CD4-positive, alpha-beta T cell treated with Interleukin-6 at 100 ng/mL for 8 hours (primary cell): ENCODE results near the gene HTN1.
"Not testable (repeated sequence)": the region's sequence is repeated elsewhere in the genome, so short reads cannot be mapped to it uniquely, and the experiment has no call there.

Source experiments
- DNase-seq: peaks from one replicate; pipeline ENCODE4 v3.0.0-alpha.2; 2020; ENCODE audit warnings: mixed read lengths, low spot score

Gene HTN1

DNA sequence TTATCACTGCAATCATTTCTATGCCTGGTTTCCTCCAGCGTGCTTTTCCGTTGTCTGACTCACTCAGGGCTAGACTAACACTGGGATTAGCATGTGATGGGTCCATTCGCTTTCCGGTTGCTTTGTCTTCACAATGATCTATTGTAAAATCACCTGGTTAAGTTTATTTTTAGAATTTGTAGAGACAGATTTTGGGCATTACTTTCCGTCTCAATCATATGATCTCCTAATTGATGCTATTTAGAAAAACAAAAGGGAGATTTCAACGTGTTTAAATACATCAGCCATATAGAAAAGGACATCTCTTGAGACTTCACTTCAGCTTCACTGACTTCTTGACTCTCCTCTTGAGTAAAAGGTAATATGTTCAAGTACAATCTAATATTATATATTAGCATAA lies at the start of gene HTN1:
Gene HTN1 (plus strand): TSS at position 301 of the 400 bp plus-strand sequence. CDS start 2,639 bp downstream, outside the sequence.
- DNase-seq, result not testable (repeated sequence)

DNA sequence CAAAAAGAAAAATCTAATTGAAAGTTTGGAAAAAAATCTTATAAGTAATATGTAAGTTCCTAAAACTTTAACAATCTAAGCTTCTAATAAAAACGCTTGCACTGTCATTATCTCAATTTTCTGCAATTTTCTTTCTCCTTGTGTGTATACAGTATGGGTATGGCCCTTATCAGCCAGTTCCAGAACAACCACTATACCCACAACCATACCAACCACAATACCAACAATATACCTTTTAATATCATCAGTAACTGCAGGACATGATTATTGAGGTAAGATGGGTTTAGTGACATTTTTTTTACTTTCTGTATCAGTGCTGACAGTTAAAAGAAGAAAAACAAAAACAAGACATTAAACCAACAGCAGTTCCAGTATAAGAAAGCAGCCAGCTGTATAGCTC lies 49.5 kb upstream of the HTN1 start:
- no peak for DNase-seq

DNA sequence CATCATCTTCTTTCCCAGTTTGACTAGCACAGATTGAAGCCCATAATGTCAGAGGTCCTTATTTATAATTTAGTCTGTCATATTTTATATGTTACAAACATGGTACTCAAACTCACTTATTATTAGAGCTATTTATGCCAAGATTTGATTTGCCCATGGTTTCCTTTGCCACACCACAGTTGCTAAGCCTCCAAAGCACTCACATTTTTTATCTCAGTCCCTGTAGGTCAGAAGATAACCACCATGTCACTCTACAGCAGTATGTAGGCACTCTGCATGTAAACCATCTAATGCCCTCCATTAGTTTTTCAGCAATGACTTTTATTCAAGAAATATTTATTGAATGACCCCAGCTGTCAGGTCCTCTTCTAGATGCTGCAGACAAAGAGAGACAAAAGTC lies 47.7 kb upstream of the HTN1 start:
- no peak for DNase-seq

DNA sequence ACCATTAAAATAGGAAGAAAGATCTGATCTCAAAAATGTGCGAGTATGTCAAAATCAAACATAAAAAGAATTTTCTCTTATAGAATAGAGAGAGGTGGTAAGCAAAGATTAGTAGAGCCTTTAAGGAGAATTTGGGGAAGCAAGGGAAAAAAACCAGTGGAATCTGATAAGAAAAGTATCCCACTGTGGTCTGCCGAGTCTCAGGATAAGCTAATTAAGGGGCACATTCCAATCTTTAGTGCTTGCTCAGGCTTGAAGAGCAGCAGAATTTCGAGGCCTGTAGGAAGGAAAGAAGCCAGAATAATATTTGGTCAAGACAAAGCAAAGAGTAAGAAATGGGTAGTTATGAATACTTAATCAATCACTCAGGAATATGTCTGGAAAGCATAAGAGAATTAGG lies 41.5 kb upstream of the HTN1 start:
- DNase-seq, result no peak

DNA sequence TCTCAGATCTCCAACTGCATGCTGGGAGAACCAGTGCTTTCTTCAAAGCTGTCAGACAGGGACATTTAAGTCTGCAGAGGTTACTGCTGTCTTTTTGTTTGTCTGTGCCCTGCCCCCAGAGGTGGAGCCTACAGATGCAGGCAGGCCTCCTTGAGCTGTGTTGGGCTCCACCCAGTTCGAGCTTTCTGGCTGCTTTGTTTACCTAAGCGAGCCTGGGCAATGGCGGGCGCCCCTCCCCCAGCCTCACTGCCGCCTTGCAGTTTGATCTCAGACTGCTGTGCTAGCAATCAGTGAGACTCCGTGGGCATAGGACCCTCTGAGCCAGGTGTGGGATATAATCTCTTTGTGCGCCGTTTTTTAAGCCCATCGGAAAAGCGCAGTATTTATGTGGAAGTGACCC lies 31.2 kb upstream of the HTN1 start:
- DNase-seq, result not testable (repeated sequence)

DNA sequence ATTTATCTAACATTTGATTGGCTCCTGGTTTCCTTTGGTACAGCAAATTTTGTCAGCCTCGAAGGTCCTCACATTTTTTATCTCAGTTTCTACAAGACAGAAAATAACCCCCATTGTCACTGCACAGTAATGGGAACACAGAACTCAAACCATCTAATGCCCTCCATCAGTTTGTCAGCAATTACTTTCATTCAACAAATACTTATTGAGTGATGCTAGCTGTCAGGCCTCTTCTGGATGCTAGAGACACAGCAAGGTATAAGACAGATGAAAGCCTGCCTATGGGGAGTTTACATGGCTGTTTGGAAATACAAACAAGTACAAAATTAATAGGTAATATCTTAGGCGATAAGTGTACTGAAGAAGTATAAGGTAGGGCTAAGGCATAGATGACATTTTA lies 27.0 kb upstream of the HTN1 start:
- DNase-seq, result no peak

DNA sequence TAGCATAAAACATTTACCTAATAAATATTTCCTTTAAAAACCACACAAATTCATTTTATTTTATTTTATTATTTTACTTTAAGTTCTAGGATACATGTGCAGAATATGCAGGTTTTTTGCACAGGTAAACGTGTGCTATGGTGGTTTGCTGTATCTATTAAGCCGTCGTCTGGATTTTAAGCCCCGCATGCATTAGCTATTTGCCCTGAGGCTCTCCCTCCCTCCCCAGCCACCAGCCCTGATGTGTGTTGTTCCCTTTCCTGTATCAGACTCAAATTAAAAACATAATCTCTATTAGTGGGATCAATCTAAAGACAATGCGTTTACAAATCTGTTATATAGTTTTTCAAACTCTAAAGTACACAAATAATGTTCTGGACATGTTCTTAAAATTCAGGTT lies 23.2 kb upstream of the HTN1 start:
- DNase-seq, result no peak

DNA sequence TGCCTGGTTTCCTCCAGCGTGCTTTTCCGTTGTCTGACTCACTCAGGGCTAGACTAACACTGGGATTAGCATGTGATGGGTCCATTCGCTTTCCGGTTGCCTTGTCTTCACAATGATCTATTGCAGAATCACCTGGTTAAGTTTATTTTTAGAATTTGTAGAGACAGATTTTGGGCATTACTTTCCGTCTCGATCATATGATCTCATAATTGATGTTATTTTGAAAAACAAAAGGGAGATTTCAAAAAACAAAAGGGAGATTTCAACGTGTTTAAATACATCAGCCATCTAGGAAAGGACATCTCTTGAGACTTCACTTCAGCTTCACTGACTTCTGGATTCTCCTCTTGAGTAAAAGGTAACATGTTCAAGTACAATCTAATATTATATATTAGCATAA lies 22.1 kb upstream of the HTN1 start, which contains the start of gene HTN3:
Gene HTN3 (plus strand): TSS at position 301 of the 400 bp plus-strand sequence. CDS start 2,282 bp downstream, outside the sequence.
- DNase-seq, result not testable (repeated sequence)

DNA sequence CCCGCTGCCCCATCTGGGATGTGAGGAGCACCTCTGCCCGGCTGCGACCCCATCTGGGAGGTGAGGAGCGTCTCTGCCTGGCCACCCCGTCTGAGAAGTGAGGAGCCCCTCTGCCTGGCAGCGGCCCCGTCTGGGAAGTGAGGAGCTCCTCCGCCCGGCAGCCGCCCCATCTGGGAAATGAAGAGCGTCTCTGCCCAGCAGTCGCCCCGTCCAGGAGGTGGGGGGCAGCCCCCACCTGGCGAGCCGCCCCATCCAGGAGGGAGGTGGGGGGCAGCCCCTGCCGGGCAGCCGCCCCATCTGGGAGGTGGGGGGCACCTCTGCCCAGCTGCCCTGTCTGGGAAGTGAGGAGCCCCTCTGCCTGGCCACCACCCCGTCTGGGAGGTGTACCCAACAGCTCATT lies 12.7 kb upstream of the HTN1 start:
- not testable (repeated sequence) for DNase-seq

DNA sequence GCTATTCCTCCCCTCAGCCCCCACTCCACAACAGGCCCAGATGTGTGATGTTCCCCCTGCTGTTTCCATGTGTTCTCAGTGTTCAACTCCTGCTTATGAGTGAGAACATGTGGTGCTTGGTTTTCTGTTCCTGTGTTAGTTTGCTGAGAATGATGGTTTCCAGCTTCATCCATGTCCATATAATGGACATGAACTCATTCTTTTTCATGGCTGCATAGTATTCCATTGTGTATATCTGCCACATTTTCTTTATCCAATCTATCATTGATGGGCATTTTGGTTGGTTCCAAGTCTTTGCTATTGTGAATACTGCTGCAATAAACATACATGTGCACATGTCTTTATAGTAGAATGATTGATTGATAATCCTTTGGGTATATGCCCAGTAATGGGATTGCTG lies 10.3 kb upstream of the HTN1 start:
- not testable (repeated sequence) for DNase-seq

DNA sequence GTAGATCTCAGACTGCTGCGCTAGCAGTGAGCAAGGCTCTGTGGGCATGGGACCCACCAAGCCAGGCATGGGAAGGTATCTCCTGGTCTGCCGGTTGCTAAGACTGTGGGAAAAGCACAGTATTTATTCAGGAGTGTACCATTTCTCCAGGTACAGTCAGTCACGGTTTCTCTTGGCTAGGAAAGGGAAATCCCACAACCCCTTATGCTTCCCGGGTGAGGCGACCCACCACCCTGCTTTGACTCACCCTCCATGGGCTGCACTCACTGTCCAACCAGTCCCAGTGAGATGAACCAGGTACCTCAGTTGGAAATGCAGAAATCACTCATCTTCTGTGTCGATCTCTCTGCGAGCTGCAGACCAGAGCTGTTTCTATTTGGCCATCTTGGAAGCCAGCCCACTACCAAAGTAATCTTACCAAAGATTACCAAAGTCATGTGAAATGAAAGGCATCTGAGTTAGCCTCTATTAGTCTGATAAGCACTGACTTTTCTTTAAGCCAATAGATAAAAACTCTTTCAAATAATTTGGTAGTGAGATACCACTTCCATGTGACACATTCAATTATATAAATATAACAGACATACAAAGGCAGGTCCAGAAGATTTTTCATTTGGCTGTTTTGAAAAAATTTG lies 8.5 kb upstream of the HTN1 start:
- no peak for DNase-seq

DNA sequence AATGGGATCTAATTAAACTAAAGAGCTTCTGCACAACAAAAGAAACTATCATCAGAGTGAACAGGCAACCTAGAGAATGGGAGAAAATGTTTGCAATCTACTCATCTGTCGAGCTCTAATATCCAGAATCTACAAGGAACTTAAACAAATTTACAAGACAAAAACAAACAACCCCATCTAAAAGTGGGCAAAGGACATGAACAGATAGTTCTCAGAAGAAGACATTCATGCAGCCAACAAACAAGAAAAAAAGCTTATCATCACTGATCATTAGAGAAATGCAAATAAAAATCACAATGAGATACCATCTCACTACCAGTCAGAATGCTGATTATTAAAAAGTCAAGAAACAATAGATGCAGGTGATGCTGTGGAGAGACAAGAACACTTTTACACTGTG lies 6.3 kb downstream of the HTN1 start:
- not testable (repeated sequence) for DNase-seq

DNA sequence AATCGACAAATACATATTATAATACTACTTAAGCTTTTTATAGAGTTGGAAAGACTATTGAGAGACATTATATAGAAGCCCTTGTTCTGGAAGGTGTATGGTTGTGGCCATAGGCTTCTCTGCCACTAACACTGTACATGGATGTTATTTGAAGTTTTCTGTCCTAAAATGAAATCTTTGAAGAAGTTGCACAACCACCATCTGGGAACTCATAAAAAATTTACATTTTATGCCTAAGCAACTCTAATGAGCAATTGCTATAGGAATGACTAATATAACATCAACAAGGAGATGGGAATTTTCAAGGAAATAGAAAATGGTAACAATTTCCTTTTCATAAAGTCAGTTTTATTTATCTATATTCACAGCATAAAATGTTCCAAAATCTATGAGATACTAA lies 7.4 kb downstream of the HTN1 start:
- DNase-seq, result no peak

DNA sequence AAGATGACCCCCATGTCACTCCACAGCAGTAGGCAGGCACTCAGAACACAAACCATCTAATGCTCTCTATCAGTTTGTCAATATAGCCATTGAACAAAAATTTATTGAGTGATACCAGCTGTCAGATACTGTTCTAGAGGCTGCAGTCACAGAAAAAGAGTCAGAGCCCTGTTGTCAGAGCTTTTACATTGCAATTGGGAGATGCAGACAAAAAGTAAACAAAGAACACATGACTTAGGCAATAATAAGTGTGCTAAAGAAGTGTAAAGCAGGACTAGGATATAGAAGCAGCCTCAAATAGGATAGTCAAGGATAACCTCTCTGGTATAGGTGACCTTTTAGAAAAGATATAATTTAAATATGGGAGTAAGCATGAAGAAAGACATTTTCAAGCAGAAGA lies 8.9 kb downstream of the HTN1 start:
- no peak for DNase-seq

DNA sequence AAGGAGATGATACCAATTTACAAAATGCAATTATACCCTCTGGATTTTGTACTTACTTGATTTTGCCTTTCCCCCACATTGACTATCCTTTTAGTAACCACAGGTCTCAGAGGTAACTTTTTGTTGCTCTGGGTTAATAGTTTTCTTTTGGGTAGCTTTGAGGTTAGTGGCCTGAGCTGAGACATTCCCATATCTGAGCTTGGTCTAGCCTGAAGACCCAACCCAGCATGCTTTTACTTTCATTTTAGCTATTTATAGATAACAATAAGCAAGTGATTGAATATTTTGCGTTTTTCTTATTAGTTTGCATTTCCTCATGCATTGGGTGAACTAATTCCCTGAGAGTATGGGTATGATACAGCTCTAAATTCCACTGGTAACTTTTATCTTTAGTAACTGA lies 11.8 kb downstream of the HTN1 start:
- DNase-seq, result no peak

DNA sequence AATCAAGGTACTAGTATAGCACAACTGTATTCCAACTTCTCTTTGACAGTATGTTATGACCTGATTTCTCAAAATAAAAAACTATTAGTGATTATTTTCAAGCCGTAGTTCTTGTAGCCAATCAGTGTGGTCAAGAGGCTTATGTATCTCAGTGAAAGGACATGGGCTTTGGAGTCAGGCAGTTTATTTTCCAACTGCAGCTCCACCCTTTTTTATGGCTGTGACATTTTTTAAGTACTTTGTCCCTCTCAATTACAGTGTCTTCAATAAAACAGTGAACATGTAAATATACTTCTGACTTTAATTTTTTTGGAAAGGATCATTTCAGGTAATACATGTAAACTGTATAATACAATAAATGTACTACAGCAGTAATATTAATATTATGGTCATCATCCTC lies 30.0 kb downstream of the HTN1 start:
- DNase-seq, result no peak

DNA sequence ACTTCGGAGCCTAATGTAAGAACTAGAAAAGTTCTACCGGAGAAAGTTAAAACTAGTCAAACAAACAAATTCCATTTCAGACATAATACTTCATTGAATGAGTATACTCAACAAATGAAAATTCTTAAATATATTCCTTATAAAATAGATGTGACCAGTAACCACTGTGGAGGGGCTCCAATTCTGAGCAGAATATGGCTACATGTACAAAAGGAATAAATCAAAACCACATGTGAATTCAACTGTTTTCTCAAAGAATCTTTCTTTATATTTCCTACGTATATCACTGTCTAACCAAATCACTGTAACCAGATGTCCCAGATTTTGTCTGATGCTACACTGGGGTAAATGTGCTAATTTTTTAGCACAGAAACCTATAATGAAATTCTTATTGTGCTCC lies 49.0 kb downstream of the HTN1 start:
- no peak for DNase-seq
